HL-60 (cell line): ENCODE results near the gene KIFC3.

Source experiments
- CTCF ChIP-seq: IDR thresholded peaks from one replicate; pipeline ENCODE4 v1.5.1; 2011; ENCODE audit warnings: low read length, control low read depth, inconsistent platforms; ENCODE audit not compliant: insufficient read depth
- GABPA ChIP-seq: IDR thresholded peaks from 2 replicates; pipeline ENCODE4 v1.6.1; 2012; ENCODE audit warnings: low read depth
- POLR2AphosphoS5 ChIP-seq: IDR thresholded peaks from 2 replicates; pipeline ENCODE4 v1.6.1; 2012; ENCODE audit warnings: low read depth
- SPI1 ChIP-seq: IDR thresholded peaks from 2 replicates; pipeline ENCODE4 v1.6.1; 2012; ENCODE audit warnings: low read depth, mild to moderate bottlenecking, borderline replicate concordance
- TF ChIP-seq, protein P1 (sequence below): IDR thresholded peaks from 2 replicates; pipeline ENCODE4 v1.6.1; 2012; ENCODE audit warnings: low read depth; ENCODE audit not compliant: insufficient replicate concordance

DNA sequence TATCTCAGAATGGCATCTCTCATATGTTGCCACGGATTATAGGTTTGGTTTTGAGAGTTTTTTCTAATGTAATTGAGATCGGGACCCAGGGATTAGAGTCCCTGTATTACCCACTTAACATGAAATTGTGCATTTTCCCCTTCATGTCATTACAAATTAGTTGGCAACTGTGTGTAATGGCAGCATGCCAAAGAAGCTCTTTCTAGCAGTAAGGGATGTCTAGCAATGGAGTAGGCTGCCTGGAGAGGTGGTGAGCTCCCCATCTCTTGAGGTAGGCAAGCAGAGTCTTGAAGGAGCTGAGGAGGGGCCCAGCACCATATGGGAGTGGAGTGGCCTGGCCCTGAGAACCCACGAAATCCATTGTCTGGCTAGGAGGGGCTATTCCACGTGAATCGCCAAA is 76.7 kb downstream of the KIFC3 start:
- TF ChIP-seq CTCF (no peak), POLR2AphosphoS5 (no peak), GABPA (no peak), SPI1 (no peak)
- TF ChIP-seq, protein P1, sequence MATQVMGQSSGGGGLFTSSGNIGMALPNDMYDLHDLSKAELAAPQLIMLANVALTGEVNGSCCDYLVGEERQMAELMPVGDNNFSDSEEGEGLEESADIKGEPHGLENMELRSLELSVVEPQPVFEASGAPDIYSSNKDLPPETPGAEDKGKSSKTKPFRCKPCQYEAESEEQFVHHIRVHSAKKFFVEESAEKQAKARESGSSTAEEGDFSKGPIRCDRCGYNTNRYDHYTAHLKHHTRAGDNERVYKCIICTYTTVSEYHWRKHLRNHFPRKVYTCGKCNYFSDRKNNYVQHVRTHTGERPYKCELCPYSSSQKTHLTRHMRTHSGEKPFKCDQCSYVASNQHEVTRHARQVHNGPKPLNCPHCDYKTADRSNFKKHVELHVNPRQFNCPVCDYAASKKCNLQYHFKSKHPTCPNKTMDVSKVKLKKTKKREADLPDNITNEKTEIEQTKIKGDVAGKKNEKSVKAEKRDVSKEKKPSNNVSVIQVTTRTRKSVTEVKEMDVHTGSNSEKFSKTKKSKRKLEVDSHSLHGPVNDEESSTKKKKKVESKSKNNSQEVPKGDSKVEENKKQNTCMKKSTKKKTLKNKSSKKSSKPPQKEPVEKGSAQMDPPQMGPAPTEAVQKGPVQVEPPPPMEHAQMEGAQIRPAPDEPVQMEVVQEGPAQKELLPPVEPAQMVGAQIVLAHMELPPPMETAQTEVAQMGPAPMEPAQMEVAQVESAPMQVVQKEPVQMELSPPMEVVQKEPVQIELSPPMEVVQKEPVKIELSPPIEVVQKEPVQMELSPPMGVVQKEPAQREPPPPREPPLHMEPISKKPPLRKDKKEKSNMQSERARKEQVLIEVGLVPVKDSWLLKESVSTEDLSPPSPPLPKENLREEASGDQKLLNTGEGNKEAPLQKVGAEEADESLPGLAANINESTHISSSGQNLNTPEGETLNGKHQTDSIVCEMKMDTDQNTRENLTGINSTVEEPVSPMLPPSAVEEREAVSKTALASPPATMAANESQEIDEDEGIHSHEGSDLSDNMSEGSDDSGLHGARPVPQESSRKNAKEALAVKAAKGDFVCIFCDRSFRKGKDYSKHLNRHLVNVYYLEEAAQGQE = no peak
